K562 (cell line): ENCODE data around the gene GJB2. TPM values are rescaled to one million over a fixed set of nuclear protein-coding genes. Genes with fewer than 3 reads are reported as not detected.

ENCODE experiments used
- ATAC-seq: fragments of 200-7000 bp; cut with Tn5 transposase; 3 replicates; pipeline ENCODE4 v1.9.1; 2020; ENCODE audit warnings: moderate library complexity
- BruUV-seq: library from RNA; stranded (reverse); fragments of 400-500 nt; replicated peaks from 2 replicates; lab custom pipeline; 2021; lab: Mats Ljungman, UMichigan
- CTCF ChIA-PET: fragments of 300-600 bp; formaldehyde crosslinking; extraction: SDS; loops from one replicate; lab custom pipeline; 2021; ENCODE audit warnings: low intra/inter-chr PET ratio; lab: Yijun Ruan, JAX
- POLR2A ChIA-PET: fragments of 300-600, 350-650 bp; sonication (Branson Sonifier 250); formaldehyde crosslinking; extraction: SDS; loops from one replicate; lab custom pipeline; 2021; ENCODE audit warnings: antibody characterized with exemption, inconsistent platforms; lab: Yijun Ruan, JAX
- DNase-seq, 4 experiments: peaks; one replicate each; pipeline versions ENCODE4 v3.0.0 to v3.0.0-alpha.2; 2011 to 2018; ENCODE audit warnings: low spot score in 3 of 4, mixed read lengths in 3 of 4; ENCODE audit errors: extremely low read depth in 1 of 4
- FAIRE-seq: peaks from 2 replicates; lab custom pipeline; 2011; peaks lifted over from hg19 to GRCh38; lab: Jason Lieb, UNC
- H2AFZ ChIP-seq: 2 replicates; pipeline ENCODE4 v1.6.0; 2011; ENCODE audit warnings: low read depth, low read length, control low read depth, inconsistent platforms
- H3K27ac ChIP-seq: fragments of 200-600 bp; 3 replicates; pipeline ENCODE4 v1.8.0; 2011; ENCODE audit warnings: low read depth, mild to moderate bottlenecking, control low read depth, inconsistent platforms, low read length, moderate library complexity, mixed read lengths; ENCODE audit errors: extremely low read depth
- H3K27me3 ChIP-seq, 2 experiments: fragments of 300-600 bp in 1 of 2; 2 replicates in 1 of 2; 3 replicates in 1 of 2; pipeline versions ENCODE4 v1.6.0 to v1.8.0; 2011; ENCODE audit warnings: inconsistent platforms in 2 of 2, low read length in 2 of 2, mild to moderate bottlenecking in 1 of 2, mixed read lengths in 1 of 2, moderate library complexity in 1 of 2; ENCODE audit not compliant: control insufficient read depth in 2 of 2, insufficient read depth in 2 of 2
- H3K36me3 ChIP-seq: fragments of 300-600 bp; 3 replicates; pipeline ENCODE4 v1.8.0; 2011; ENCODE audit warnings: mild to moderate bottlenecking, low read length, inconsistent platforms; ENCODE audit not compliant: control insufficient read depth, insufficient read depth
- H3K4me1 ChIP-seq, 2 experiments: fragments of 200-600 bp in 1 of 2; replicated peaks in 1 of 2; 2 replicates in 1 of 2; 3 replicates in 1 of 2; pipeline versions ENCODE4 v1.5.1 to v1.8.0; 2011; ENCODE audit warnings: inconsistent platforms in 2 of 2, low read length in 2 of 2, mild to moderate bottlenecking in 1 of 2, mixed read lengths in 1 of 2, moderate library complexity in 1 of 2; ENCODE audit not compliant: control insufficient read depth in 2 of 2, insufficient read depth in 2 of 2
- H3K4me2 ChIP-seq: 2 replicates; pipeline ENCODE4 v1.6.1; 2011; ENCODE audit warnings: low read length, control low read depth, inconsistent platforms, mixed read lengths; ENCODE audit not compliant: insufficient read depth
- H3K4me3 ChIP-seq: fragments of 200-600 bp; sonication (generic), shearing (Covaris generic); 2 replicates; pipeline ENCODE4 v1.5.1; 2016; ENCODE audit warnings: control low read depth, inconsistent platforms
- H3K79me2 ChIP-seq: fragments of 200-600 bp; 3 replicates; pipeline ENCODE4 v1.8.0; 2011; ENCODE audit warnings: low read length, inconsistent platforms; ENCODE audit not compliant: control insufficient read depth, insufficient read depth
- H3K9ac ChIP-seq, 2 experiments: 2 replicates each; pipeline versions ENCODE4 v1.6.0 to v1.6.1; 2011; ENCODE audit warnings: low read depth in 2 of 2, low read length in 2 of 2, control low read depth in 1 of 2, inconsistent platforms in 1 of 2, mild to moderate bottlenecking in 1 of 2, mixed read lengths in 1 of 2; ENCODE audit not compliant: insufficient read depth in 1 of 2
- H3K9me1 ChIP-seq: one replicate; pipeline ENCODE4 v1.6.0; 2011; ENCODE audit warnings: inconsistent platforms, mild to moderate bottlenecking, low read length, moderate library complexity; ENCODE audit not compliant: control insufficient read depth, insufficient read depth
- H3K9me3 ChIP-seq: replicated peaks from 2 replicates; pipeline ENCODE4 v1.5.1; 2011; ENCODE audit warnings: low read depth, low read length, inconsistent platforms; ENCODE audit not compliant: control insufficient read depth, insufficient read depth
- H4K20me1 ChIP-seq: replicated peaks from 2 replicates; pipeline ENCODE4 v1.6.1; 2011; ENCODE audit warnings: low read length, inconsistent platforms, mixed read lengths; ENCODE audit not compliant: control insufficient read depth, insufficient read depth
- CCNT2 ChIP-seq: IDR thresholded peaks from 2 replicates; pipeline ENCODE4 v1.6.1; 2011; ENCODE audit warnings: borderline replicate concordance, low read depth, mild to moderate bottlenecking, moderate library complexity, mixed read lengths, low read length; ENCODE audit not compliant: insufficient read length; ENCODE audit errors: extremely low read depth
- DDX20 ChIP-seq: fragments of 450-650 bp; IDR thresholded peaks from 2 replicates; pipeline ENCODE4 v1.6.1; 2016; ENCODE audit warnings: missing genetic modification characterization, low read depth, mild to moderate bottlenecking, missing compliant biosample characterization, moderate library complexity
- EHMT2 ChIP-seq: fragments of 450-650 bp; IDR thresholded peaks from 2 replicates; pipeline ENCODE4 v1.6.1; 2018; ENCODE audit warnings: antibody characterized with exemption
- NEUROD1 ChIP-seq: fragments of 150-350 bp; IDR thresholded peaks from 2 replicates; pipeline ENCODE4 v1.6.1; 2014; ENCODE audit warnings: borderline replicate concordance, low read length, low read depth; ENCODE audit not compliant: partially characterized antibody
- RBM17 ChIP-seq: fragments of 200-400 bp; formaldehyde crosslinking; IDR thresholded peaks from 2 replicates; pipeline ENCODE4 v1.6.1; 2017; ENCODE audit warnings: low read depth, mild to moderate bottlenecking, low read length, borderline replicate concordance
- SRSF3 ChIP-seq: fragments of 200-400 bp; formaldehyde crosslinking; IDR thresholded peaks from 2 replicates; pipeline ENCODE4 v1.6.1; 2016; ENCODE audit warnings: mild to moderate bottlenecking, low read length, moderate library complexity; ENCODE audit not compliant: insufficient read depth
- TBL1XR1 ChIP-seq, 2 experiments: IDR thresholded peaks; 2 replicates each; pipeline ENCODE4 v1.6.1; 2012; ENCODE audit warnings: improper control_type of control experiment in 2 of 2, low read length in 2 of 2, mild to moderate bottlenecking in 1 of 2
- ZFPM2 ChIP-seq: fragments of 250-450 bp; sonication (Bioruptor Pico); IDR thresholded peaks from 2 replicates; pipeline ENCODE4 v1.5.1; 2022; ENCODE audit warnings: mild to moderate bottlenecking
- ZNF12 ChIP-seq: sonication (generic); formaldehyde crosslinking; IDR thresholded peaks from 2 replicates; pipeline ENCODE4 v1.4.0; 2020; ENCODE audit warnings: mild to moderate bottlenecking, missing genetic modification reagents
- ZNF263 ChIP-seq: sonication (generic); formaldehyde crosslinking; IDR thresholded peaks from 2 replicates; pipeline ENCODE4 v1.8.0; 2022; ENCODE audit warnings: mild to moderate bottlenecking, missing genetic modification reagents, borderline replicate concordance
- ZNF431 ChIP-seq: sonication (generic); formaldehyde crosslinking; IDR thresholded peaks from 2 replicates; pipeline ENCODE4 v1.8.0; 2022; ENCODE audit warnings: mild to moderate bottlenecking, missing genetic modification reagents
- WGBS: fragments of 100-300 bp; shearing (Covaris generic); methylation state at CpG from one replicate; pipeline ENCODE4 v1.1.6; 2016; ENCODE audit warnings: low coverage, mixed read lengths; ENCODE audit not compliant: insufficient coverage; ENCODE audit errors: missing lambda C conversion rate; 5-methylcytosine and 5-hydroxymethylcytosine counted together
- in situ Hi-C: fragments of 300-500 bp; cut with MboI; formaldehyde crosslinking; loops from 4 replicates; pipeline ENCODE4 v1.15.0; 2018; ENCODE audit warnings: inconsistent platforms, mixed read lengths
- intact Hi-C: fragments of 100-400 bp; cut with micrococcal nuclease; formaldehyde crosslinking; loops from 2 replicates; pipeline ENCODE4 v1.14.2; 2022
- polyA plus RNA-seq, 8 experiments: library from polyadenylated mRNA; depleted of rRNA in 4 of 8; stranded (reverse) in 5 of 8; unstranded in 3 of 8; fragments of >200 nt; fragmentation: Nextera tagmentation in 2 of 8; fragmentation: Illumina TruSeq in 1 of 8; extraction: Ambion mirVana in 2 of 8; extraction: Trizol in 1 of 8; gene quantifications; 2 replicates each; pipeline versions ENCODE4 v1.2.1 to v1.2.3, GENCODE V29; 2011 to 2014; ENCODE audit warnings: inconsistent platforms in 1 of 8, missing spikeins in 1 of 8
- total RNA-seq, 7 experiments: library from RNA; depleted of rRNA in 6 of 7; stranded (reverse); fragments of >200 nt in 6 of 7; fragmentation: Illumina TruSeq in 2 of 7; extraction: Trizol in 2 of 7; gene quantifications; 2 replicates each; pipeline versions ENCODE4 v1.2.1 to v1.2.3, GENCODE V29; 2011 to 2021; ENCODE audit warnings: low replicate concordance in 1 of 7
- TF ChIP-seq, protein P1 (sequence below): IDR thresholded peaks from 3 replicates; pipeline ENCODE4 v1.6.1; 2011; ENCODE audit warnings: borderline replicate concordance, mild to moderate bottlenecking; ENCODE audit not compliant: insufficient read length, insufficient read depth
- TF ChIP-seq, protein P2 (sequence below): sonication (generic); formaldehyde crosslinking; IDR thresholded peaks from 2 replicates; pipeline ENCODE4 v1.8.0; 2022; ENCODE audit warnings: missing genetic modification reagents, mild to moderate bottlenecking, moderate library complexity, borderline replicate concordance
- TF ChIP-seq, protein P3 (sequence below): sonication (generic); formaldehyde crosslinking; IDR thresholded peaks from 2 replicates; pipeline ENCODE4 v1.8.0; 2022; ENCODE audit warnings: mild to moderate bottlenecking, missing genetic modification reagents, borderline replicate concordance

GJB2 gene
- total and polyA plus RNA-seq, 9 of the 15 experiments (the other 6 are each of a cell fraction or from before 2014, with no cell fraction given) = not detected

DNA sequence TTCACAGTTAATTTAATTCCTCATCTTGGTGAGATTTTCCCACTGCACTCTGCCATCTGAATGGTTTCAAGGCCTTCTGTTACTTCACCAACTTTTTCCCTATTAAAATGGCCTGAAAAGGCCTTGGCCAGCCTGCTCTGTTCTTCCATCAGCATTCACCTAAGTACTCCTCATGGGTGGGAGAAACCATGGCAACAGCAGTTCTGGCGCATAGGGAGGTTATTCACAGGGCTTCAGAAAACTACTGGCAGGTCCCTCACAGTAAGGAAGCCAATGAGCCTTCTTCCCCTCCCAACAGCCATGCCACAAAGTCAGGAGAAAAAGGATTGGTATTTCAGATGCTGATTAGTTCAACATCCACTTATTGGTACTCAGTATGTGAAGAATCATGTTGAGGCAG lies 17.2 kb upstream of the GJB2 start:
- no peak overlapping the region for H3K9ac ChIP-seq
- TF ChIP-seq, protein P1, sequence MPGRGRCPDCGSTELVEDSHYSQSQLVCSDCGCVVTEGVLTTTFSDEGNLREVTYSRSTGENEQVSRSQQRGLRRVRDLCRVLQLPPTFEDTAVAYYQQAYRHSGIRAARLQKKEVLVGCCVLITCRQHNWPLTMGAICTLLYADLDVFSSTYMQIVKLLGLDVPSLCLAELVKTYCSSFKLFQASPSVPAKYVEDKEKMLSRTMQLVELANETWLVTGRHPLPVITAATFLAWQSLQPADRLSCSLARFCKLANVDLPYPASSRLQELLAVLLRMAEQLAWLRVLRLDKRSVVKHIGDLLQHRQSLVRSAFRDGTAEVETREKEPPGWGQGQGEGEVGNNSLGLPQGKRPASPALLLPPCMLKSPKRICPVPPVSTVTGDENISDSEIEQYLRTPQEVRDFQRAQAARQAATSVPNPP = no peak
- TF ChIP-seq ZNF431 (CRISPR knock-in tag) (no peak), ZNF12 (CRISPR knock-in tag) (no peak), RBM17 (no peak), NEUROD1 (no peak), CCNT2 (no peak), ZNF263 (CRISPR knock-in tag) (no peak), ZFPM2 (no peak), SRSF3 (no peak), DDX20 (tag) (no peak), TBL1XR1 (IDR thresholded peaks at IDR 0.05; ENCODE audit: low read length in 2 of 2) (no peak), EHMT2 (no peak)
- TF ChIP-seq, protein P2, sequence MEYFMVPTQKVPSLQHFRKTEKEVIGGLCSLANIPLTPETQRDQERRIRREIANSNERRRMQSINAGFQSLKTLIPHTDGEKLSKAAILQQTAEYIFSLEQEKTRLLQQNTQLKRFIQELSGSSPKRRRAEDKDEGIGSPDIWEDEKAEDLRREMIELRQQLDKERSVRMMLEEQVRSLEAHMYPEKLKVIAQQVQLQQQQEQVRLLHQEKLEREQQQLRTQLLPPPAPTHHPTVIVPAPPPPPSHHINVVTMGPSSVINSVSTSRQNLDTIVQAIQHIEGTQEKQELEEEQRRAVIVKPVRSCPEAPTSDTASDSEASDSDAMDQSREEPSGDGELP (CRISPR knock-in tag) = no peak
- TF ChIP-seq, protein P3, sequence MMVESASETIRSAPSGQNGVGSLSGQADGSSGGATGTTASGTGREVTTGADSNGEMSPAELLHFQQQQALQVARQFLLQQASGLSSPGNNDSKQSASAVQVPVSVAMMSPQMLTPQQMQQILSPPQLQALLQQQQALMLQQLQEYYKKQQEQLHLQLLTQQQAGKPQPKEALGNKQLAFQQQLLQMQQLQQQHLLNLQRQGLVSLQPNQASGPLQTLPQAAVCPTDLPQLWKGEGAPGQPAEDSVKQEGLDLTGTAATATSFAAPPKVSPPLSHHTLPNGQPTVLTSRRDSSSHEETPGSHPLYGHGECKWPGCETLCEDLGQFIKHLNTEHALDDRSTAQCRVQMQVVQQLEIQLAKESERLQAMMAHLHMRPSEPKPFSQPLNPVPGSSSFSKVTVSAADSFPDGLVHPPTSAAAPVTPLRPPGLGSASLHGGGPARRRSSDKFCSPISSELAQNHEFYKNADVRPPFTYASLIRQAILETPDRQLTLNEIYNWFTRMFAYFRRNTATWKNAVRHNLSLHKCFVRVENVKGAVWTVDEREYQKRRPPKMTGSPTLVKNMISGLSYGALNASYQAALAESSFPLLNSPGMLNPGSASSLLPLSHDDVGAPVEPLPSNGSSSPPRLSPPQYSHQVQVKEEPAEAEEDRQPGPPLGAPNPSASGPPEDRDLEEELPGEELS (CRISPR knock-in tag) = no peak
- whole genome bisulfite sequencing = 0% methylated on average over 1 of the region's 1 CpG
- no peaks in the 10 kb centered on the region for H3K9me1 ChIP-seq
- H2AFZ ChIP-seq = no peak overlapping the region
- H3K36me3 ChIP-seq = no peaks in the 10 kb centered on the region
- CTCF ChIA-PET = no interaction called here
- peaks cover 0 to 14% of the 10 kb centered on the region in 2 experiments; a peak in 2 of 5 replicates for H3K27me3 ChIP-seq
- H3K79me2 ChIP-seq = no peaks in the 10 kb centered on the region
- H3K27ac ChIP-seq = no peak overlapping the region
- DNase-seq = no peak
- no peaks in the 10 kb centered on the region for H4K20me1 ChIP-seq
- no peak overlapping the region for H3K4me2 ChIP-seq
- no peak for FAIRE-seq
- intact Hi-C loops = no loop called here
- POLR2A ChIA-PET = no interaction called here
- H3K4me1 ChIP-seq = no peaks in the 10 kb centered on the region; a peak in 1 of 5 replicates
- in situ Hi-C loops = no loop called here
- BruUV-seq = no TSS peak
- H3K4me3 ChIP-seq = no peak overlapping the region
- ATAC-seq = no peak
- H3K9me3 ChIP-seq = no peaks in the 10 kb centered on the region
